HUES48 (cell line): ENCODE results near the gene NACA.
A peak's percentile ranks its signal among the peaks of the same experiment; 100 is the strongest.

ENCODE experiments used
- H3K27ac ChIP-seq: one replicate; pipeline ENCODE4 v1.7.0; 2013; ENCODE audit warnings: low read depth, low read length, inconsistent platforms
- H3K27me3 ChIP-seq: 2 replicates; pipeline ENCODE4 v1.6.1; 2013; ENCODE audit warnings: mild to moderate bottlenecking, low read length; ENCODE audit not compliant: control insufficient read depth, insufficient read depth
- H3K36me3 ChIP-seq: 2 replicates; pipeline ENCODE4 v1.6.1; 2013; ENCODE audit warnings: low read length; ENCODE audit not compliant: control insufficient read depth, insufficient read depth
- H3K4me1 ChIP-seq: 2 replicates; pipeline ENCODE4 v1.6.1; 2013; ENCODE audit warnings: mild to moderate bottlenecking, low read length; ENCODE audit not compliant: control insufficient read depth, insufficient read depth
- H3K4me3 ChIP-seq: 2 replicates; pipeline ENCODE4 v1.5.1; 2013; ENCODE audit warnings: mild to moderate bottlenecking, low read depth, low read length
- H3K9ac ChIP-seq: 2 replicates; pipeline ENCODE4 v1.6.1; 2013; ENCODE audit warnings: mild to moderate bottlenecking, low read depth, low read length, moderate library complexity
- H3K9me3 ChIP-seq: 2 replicates; pipeline ENCODE4 v1.6.1; 2013; ENCODE audit warnings: low read length; ENCODE audit not compliant: control insufficient read depth, insufficient read depth

NACA gene

GRCh38 chr12:56723889-56724700 lies 1.0 kb downstream of the NACA start:
- H3K4me1 ChIP-seq = peaks cover 47% of the 10 kb centered on the region
- H3K9me3 ChIP-seq = no peaks in the 10 kb centered on the region
- peaks cover 59% of the 10 kb centered on the region for H3K36me3 ChIP-seq
- peak overlapping the region; percentile 82 for H3K4me3 ChIP-seq
- H3K27me3 ChIP-seq = no peaks in the 10 kb centered on the region
- H3K9ac ChIP-seq = peak overlapping the region; percentile 92
- peak overlapping the region; percentile 98 for H3K27ac ChIP-seq

DNA sequence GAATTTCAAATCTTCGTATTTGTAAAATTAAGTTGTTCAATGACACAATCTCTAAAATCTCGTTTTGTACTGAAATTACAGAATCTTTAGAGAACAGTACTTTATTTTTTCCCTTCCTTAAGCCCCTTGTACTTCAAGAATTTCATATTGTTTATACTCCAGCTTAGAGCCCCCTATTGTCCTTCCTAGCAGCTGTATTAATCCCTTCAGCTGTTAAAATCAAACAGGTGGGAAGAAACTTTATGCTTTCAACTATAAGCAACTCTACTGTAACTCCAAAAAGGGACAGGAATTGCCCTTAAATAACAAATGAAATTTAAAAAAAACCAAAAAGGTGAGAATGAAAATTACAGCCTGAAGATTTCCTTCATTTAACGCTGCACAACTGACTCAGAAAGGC lies 1.7 kb downstream of the NACA start:
- Histone ChIP-seq H3K27me3 (no peaks in the 10 kb centered on the region), H3K9ac (peak overlapping the region; percentile 92), H3K36me3 (peaks cover 60% of the 10 kb centered on the region), H3K4me1 (peaks cover 52% of the 10 kb centered on the region), H3K4me3 (peak overlapping the region; percentile 82), H3K9me3 (no peaks in the 10 kb centered on the region), H3K27ac (peak overlapping the region; percentile 98)

GRCh38 chr12:56722832-56723231 lies 2.3 kb downstream of the NACA start:
- H3K4me1 ChIP-seq = peaks cover 52% of the 10 kb centered on the region
- peak overlapping the region; percentile 82 for H3K4me3 ChIP-seq

GRCh38 chr12:56721721-56722120 lies 3.4 kb downstream of the NACA start:
- H3K9me3 ChIP-seq = no peaks in the 10 kb centered on the region
- no peaks in the 10 kb centered on the region for H3K27me3 ChIP-seq
- peaks cover 52% of the 10 kb centered on the region for H3K4me1 ChIP-seq
- H3K36me3 ChIP-seq = peaks cover 58% of the 10 kb centered on the region
- H3K9ac ChIP-seq = no peak overlapping the region
- no peak overlapping the region for H3K27ac ChIP-seq
- peak overlapping the region; percentile 82; the same call in 1 of the 2 replicates for H3K4me3 ChIP-seq

More at GRCh38 chr12:56722832-56723231, 2.3 kb downstream of the NACA start:
- H3K27ac ChIP-seq = peak overlapping the region; percentile 14
- no peaks in the 10 kb centered on the region for H3K9me3 ChIP-seq
- peaks cover 58% of the 10 kb centered on the region for H3K36me3 ChIP-seq
- H3K9ac ChIP-seq = no peak overlapping the region
- H3K27me3 ChIP-seq = no peaks in the 10 kb centered on the region

DNA sequence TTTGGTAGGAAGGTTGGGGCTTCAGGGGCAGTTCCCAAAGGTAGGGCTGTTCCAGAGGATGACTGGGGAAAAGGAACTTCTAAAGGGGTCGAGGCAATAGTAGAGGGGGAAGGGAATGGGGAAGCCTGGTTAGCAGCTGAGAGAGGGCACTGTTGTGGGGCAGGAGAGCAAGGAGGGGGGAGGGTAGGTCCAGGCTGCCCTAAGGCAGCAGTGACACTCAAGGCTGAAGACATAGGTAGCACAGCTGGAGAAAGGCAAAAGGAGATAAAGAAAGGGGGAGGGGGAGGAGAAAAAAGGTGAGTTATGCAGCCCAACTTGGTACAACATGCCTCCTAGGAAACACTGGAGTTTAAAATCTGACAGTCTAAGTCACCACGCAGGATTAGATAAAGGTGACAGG lies 3.9 kb downstream of the NACA start:
- H3K9me3 ChIP-seq = no peaks in the 10 kb centered on the region
- H3K4me1 ChIP-seq = peaks cover 52% of the 10 kb centered on the region
- H3K9ac ChIP-seq = no peak overlapping the region
- no peak overlapping the region for H3K27ac ChIP-seq
- peaks cover 63% of the 10 kb centered on the region for H3K36me3 ChIP-seq
- H3K4me3 ChIP-seq = peak overlapping the region; percentile 21; the same call in 1 of the 2 replicates
- no peaks in the 10 kb centered on the region for H3K27me3 ChIP-seq

GRCh38 chr12:56720731-56721151 lies 4.4 kb downstream of the NACA start:
- Histone ChIP-seq H3K27ac (no peak overlapping the region), H3K36me3 (peaks cover 68% of the 10 kb centered on the region), H3K4me3 (no peak overlapping the region), H3K9ac (no peak overlapping the region), H3K9me3 (no peaks in the 10 kb centered on the region), H3K27me3 (no peaks in the 10 kb centered on the region), H3K4me1 (peaks cover 52% of the 10 kb centered on the region)

DNA sequence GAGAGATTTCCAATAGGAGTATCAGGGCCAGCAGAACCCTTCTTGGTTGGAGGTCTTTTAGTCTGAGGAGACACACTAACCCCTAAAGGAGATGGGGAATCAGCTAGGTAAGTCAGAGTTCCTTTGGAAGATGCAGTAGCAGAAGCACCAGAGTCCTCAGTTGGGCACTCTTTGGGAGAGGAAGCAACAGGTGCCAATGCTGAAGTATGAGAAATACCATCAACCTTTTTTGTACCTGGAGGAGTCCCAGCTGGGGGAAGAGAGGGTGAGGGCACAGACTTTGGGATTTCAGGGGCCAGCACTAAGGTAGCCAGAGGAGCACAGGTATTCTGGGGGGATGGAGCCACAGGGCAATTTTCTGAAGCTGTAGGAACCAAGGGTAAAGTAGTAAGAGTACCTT lies 6.0 kb downstream of the NACA start:
- H3K4me1 ChIP-seq = peaks cover 52% of the 10 kb centered on the region
- H3K9ac ChIP-seq = no peak overlapping the region
- no peak overlapping the region for H3K4me3 ChIP-seq
- H3K27me3 ChIP-seq = no peaks in the 10 kb centered on the region
- H3K36me3 ChIP-seq = peaks cover 85% of the 10 kb centered on the region
- H3K27ac ChIP-seq = no peak overlapping the region
- no peaks in the 10 kb centered on the region for H3K9me3 ChIP-seq

DNA sequence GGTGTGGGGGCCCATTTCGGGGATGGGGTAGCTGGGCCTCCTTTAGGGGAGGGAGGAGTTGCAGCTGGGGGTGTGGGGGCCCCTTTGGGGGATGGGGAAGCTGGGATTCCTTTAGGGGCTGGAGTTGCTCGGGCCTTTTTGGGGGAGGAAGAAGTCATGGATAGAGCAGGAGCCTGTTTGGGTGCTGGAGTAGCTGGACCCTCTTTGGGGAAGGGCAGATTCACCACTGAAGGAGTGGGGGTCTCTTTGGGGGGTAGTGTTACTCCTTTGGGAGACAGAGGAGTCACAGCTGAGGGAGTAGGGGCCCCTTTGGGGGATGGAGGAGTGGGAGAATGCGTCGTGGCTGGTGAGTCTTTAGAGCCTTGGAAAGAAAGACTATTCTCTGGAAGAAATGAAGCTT lies 6.5 kb downstream of the NACA start:
- Histone ChIP-seq H3K36me3 (peaks cover 86% of the 10 kb centered on the region), H3K27ac (no peak overlapping the region), H3K27me3 (no peaks in the 10 kb centered on the region), H3K4me3 (no peak overlapping the region), H3K4me1 (peaks cover 49% of the 10 kb centered on the region), H3K9me3 (no peaks in the 10 kb centered on the region), H3K9ac (no peak overlapping the region)

GRCh38 chr12:56718149-56718548 lies 7.0 kb downstream of the NACA start:
- peaks cover 44% of the 10 kb centered on the region for H3K4me1 ChIP-seq

DNA sequence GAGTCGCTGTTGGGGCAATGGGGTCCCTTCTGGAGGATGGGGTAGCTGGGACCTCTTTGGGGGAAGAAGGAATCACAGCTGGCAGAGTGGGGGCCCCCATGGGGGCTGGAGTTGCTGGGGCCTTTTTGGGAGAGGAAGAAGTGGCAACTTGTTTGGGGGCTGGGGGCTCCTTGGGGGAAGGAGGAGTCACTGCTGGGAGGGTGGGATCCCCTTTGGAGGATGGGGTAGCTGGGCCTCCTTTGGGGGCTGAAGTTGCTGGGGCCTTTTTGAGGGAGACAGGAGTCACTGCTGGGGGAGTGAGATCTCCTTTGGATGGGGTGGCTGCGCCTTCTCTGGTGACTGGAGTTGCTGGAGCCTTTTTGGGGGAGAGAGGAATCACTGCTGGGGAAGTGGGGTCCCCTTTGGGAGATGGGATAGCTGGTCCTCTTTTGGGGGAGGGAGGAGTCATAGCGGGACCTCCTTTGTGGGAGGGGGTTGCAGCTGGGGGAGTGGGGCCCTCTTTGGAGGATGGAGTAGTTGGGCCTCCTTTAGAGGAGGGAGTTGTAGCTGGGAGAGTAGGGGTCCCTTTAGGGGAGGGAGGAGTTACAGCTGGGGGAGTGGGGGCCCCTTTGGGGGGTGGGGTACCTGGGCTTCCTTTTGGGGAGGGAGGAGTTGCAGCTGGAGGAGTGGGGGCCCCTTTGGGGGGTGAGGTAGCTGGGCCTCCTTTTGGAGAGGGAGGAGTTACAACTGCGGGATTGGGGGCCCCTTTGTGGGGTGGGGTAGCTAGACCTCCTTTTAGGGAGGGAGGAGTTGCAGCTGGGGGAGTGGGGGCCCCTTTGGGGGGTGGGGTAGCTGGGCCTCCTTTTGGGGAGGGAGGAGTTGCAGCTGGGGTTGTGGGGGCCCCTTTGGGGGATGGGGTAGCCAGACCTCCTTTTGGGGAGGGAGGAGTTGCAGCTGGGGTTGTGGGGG lies 7.9 kb downstream of the NACA start:
- Histone ChIP-seq H3K9me3 (no peaks in the 10 kb centered on the region), H3K27ac (no peak overlapping the region), H3K4me3 (no peak overlapping the region), H3K4me1 (peaks cover 35% of the 10 kb centered on the region), H3K9ac (no peak overlapping the region), H3K27me3 (no peaks in the 10 kb centered on the region), H3K36me3 (peaks cover 86% of the 10 kb centered on the region)

More at GRCh38 chr12:56718149-56718548, 7.0 kb downstream of the NACA start:
- peaks cover 86% of the 10 kb centered on the region for H3K36me3 ChIP-seq
- H3K4me3 ChIP-seq = no peak overlapping the region
- no peaks in the 10 kb centered on the region for H3K27me3 ChIP-seq
- H3K9ac ChIP-seq = no peak overlapping the region
- no peak overlapping the region for H3K27ac ChIP-seq
- no peaks in the 10 kb centered on the region for H3K9me3 ChIP-seq

GRCh38 chr12:56716458-56716857 lies 8.6 kb downstream of the NACA start:
- Histone ChIP-seq H3K27ac (no peak overlapping the region), H3K36me3 (peaks cover 84% of the 10 kb centered on the region)

More at GRCh38 chr12:56716458-56716857, 8.6 kb downstream of the NACA start:
- Histone ChIP-seq H3K9me3 (no peaks in the 10 kb centered on the region), H3K4me1 (peaks cover 27% of the 10 kb centered on the region), H3K27me3 (no peaks in the 10 kb centered on the region), H3K4me3 (no peak overlapping the region), H3K9ac (no peak overlapping the region)
